Activated naive CD8-positive, alpha-beta T cell treated with anti-CD3 and anti-CD28 coated beads, Interleukin-2, amount 10 ng/mL, durations not matched to agents 7 days and 5 days (primary cell): ENCODE measurements around the gene CD274. TPM values are rescaled to one million over a fixed set of nuclear protein-coding genes. Genes with fewer than 3 reads are reported as not detected.
"Not testable (repeated sequence)": the region's sequence is repeated elsewhere in the genome, so short reads cannot be mapped to it uniquely, and the experiment has no call there.

Source experiments
- ATAC-seq: fragments of 150-1000 bp; cut with Tn5 transposase; one replicate; pipeline ENCODE4 v1.10.0; 2021; ENCODE audit warnings: low read depth, moderate library complexity
- POLR2A ChIA-PET: fragments of 350-600 bp; sonication (Branson Sonifier 250); formaldehyde crosslinking; loops from one replicate; lab custom pipeline; 2021; ENCODE audit warnings: antibody characterized with exemption; lab: Charles Lee
- DNase-seq: peaks from one replicate; pipeline ENCODE4 v3.0.0; 2021
- H3K27ac Mint-ChIP-seq: one replicate; pipeline ENCODE4 v1.8.0; 2022; ENCODE audit warnings: mild to moderate bottlenecking, mixed read lengths
- H3K27me3 Mint-ChIP-seq: one replicate; pipeline ENCODE4 v1.8.0; 2022; ENCODE audit warnings: mild to moderate bottlenecking, moderate library complexity, mixed read lengths
- H3K36me3 Mint-ChIP-seq: one replicate; pipeline ENCODE4 v1.8.0; 2021; ENCODE audit warnings: mild to moderate bottlenecking, mixed read lengths
- H3K4me1 Mint-ChIP-seq: one replicate; pipeline ENCODE4 v1.8.0; 2021; ENCODE audit warnings: mixed read lengths
- H3K4me3 Mint-ChIP-seq: one replicate; pipeline ENCODE4 v1.8.0; 2022; ENCODE audit warnings: mild to moderate bottlenecking, moderate library complexity, mixed read lengths
- H3K9me3 Mint-ChIP-seq: one replicate; pipeline ENCODE4 v1.8.0; 2021; ENCODE audit warnings: mixed read lengths
- total RNA-seq, 2 experiments: library from RNA; stranded (reverse); gene quantifications; one replicate each; pipeline ENCODE4 v1.2.3, GENCODE V29; 2021

Gene CD274
- total RNA-seq, 2 experiments from 2014 or later, result 6.8 to 9.8 TPM

- ATAC-seq (no peak), DNase-seq (no peak)
- H3K27ac Mint-ChIP-seq, result no peak overlapping the region
- POLR2A ChIA-PET, result interaction anchor here (1.0 to 2.2 kb wide), 3 partner anchors 10 to 168 kb away, joined by 3 to 6 read pairs (median 4); partner anchors contain the start of genes CD274 and RIC1
- H3K4me3 Mint-ChIP-seq, result no peak overlapping the region
- H3K9me3 Mint-ChIP-seq, result no peaks in the 10 kb centered on the region
- peaks cover 20% of the 10 kb centered on the region for H3K4me1 Mint-ChIP-seq
- H3K36me3 Mint-ChIP-seq, result peaks cover 49% of the 10 kb centered on the region
- H3K27me3 Mint-ChIP-seq, result no peaks in the 10 kb centered on the region
Observed at GRCh38 chr9:5460157-5460556, 9.8 kb downstream of the CD274 start.

- DNase-seq, H3K9me3 Mint-ChIP-seq, H3K4me3 Mint-ChIP-seq, ATAC-seq, POLR2A ChIA-PET, H3K27ac Mint-ChIP-seq, H3K4me1 Mint-ChIP-seq, H3K27me3 Mint-ChIP-seq: not testable (repeated sequence)
- peaks cover 35% of the 10 kb centered on the region for H3K36me3 Mint-ChIP-seq
Observed at GRCh38 chr9:5464831-5465330, 14.5 kb downstream of the CD274 start.

GRCh38 chr9:5466005-5466404 is 15.7 kb downstream of the CD274 start:
- no peak overlapping the region for H3K27ac Mint-ChIP-seq
- DNase-seq, result no peak
- no peak overlapping the region for H3K4me3 Mint-ChIP-seq
- no peaks in the 10 kb centered on the region for H3K27me3 Mint-ChIP-seq
- no peaks in the 10 kb centered on the region for H3K9me3 Mint-ChIP-seq
- POLR2A ChIA-PET, result no interaction called here
- H3K4me1 Mint-ChIP-seq, result no peaks in the 10 kb centered on the region
- no peak for ATAC-seq
- H3K36me3 Mint-ChIP-seq, result peaks cover 36% of the 10 kb centered on the region

GRCh38 chr9:5466766-5467165 is 16.4 kb downstream of the CD274 start:
- no peak for DNase-seq
- Mint-ChIP-seq H3K9me3 (no peaks in the 10 kb centered on the region), H3K36me3 (peaks cover 36% of the 10 kb centered on the region), H3K27me3 (no peaks in the 10 kb centered on the region), H3K4me3 (no peak overlapping the region), H3K27ac (no peak overlapping the region), H3K4me1 (no peaks in the 10 kb centered on the region)
- no peak for ATAC-seq
- POLR2A ChIA-PET, result no interaction called here

GRCh38 chr9:5468850-5469249 is 18.5 kb downstream of the CD274 start:
- no peaks in the 10 kb centered on the region for H3K9me3 Mint-ChIP-seq
- no peak for ATAC-seq
- H3K36me3 Mint-ChIP-seq, result peaks cover 23% of the 10 kb centered on the region
- no peak overlapping the region for H3K27ac Mint-ChIP-seq
- POLR2A ChIA-PET, result interaction anchor here (0.6 kb wide), 1 partner anchor 880 kb away, joined by 4 read pairs; no protein-coding TSS in a partner anchor
- H3K4me3 Mint-ChIP-seq, result no peak overlapping the region
- no peak for DNase-seq
- no peaks in the 10 kb centered on the region for H3K27me3 Mint-ChIP-seq
- no peaks in the 10 kb centered on the region for H3K4me1 Mint-ChIP-seq

DNA sequence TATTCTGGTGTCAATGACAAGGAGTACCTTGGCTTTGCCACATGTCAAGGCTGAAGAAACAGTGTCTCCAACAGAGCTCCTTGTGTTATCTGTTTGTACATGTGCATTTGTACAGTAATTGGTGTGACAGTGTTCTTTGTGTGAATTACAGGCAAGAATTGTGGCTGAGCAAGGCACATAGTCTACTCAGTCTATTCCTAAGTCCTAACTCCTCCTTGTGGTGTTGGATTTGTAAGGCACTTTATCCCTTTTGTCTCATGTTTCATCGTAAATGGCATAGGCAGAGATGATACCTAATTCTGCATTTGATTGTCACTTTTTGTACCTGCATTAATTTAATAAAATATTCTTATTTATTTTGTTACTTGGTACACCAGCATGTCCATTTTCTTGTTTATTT is 19.8 kb downstream of the CD274 start:
- POLR2A ChIA-PET, result no interaction called here
- Mint-ChIP-seq H3K4me3 (no peak overlapping the region), H3K36me3 (peaks cover 19% of the 10 kb centered on the region), H3K9me3 (no peaks in the 10 kb centered on the region), H3K27ac (no peak overlapping the region), H3K4me1 (no peaks in the 10 kb centered on the region), H3K27me3 (no peaks in the 10 kb centered on the region)
- no peak for DNase-seq
- ATAC-seq, result no peak

DNA sequence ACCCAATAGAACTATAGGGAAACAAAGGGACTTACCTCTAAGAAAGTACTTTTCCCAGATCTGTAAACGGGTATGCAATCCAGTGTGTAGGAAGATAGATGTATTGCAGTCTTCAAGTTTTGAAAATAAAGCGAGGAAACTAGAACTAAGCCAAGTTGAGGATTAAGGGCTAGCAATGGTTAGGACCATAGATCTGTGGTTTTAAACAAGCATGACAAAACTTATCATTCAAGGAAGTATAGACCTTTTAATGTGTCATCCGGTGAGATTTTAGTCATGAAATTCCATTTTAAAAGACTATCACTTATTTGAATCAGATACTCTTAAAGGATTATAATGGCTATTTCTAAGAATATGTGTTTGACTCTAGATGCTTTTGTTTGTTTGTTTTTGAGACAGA is 20.5 kb downstream of the CD274 start:
- POLR2A ChIA-PET, result no interaction called here
- no peak for ATAC-seq

DNA sequence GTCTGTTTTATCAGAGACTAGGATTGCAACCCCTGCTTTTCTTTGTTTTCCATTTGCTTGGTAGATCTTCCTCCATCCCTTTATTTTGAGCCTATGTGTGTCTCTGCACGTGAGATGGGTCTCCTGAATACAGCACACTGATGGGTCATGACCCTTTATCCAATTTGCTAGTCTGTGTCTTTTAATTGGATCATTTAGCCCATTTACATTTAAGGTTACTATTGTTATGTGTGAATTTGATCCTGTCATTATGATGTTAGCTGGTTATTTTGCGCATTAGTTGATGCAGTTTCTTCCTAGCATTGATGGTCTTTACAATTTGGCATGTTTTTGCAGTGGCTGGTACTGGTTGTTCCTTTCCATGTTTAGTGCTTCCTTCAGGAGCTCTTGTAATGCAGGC is 25.3 kb downstream of the CD274 start:
- H3K4me3 Mint-ChIP-seq, H3K27ac Mint-ChIP-seq, DNase-seq, H3K4me1 Mint-ChIP-seq, ATAC-seq, POLR2A ChIA-PET, H3K27me3 Mint-ChIP-seq: not testable (repeated sequence)
- Mint-ChIP-seq H3K36me3 (peaks cover 16% of the 10 kb centered on the region), H3K9me3 (peaks cover 11% of the 10 kb centered on the region)

More for the DNA sequence above, 20.5 kb downstream of the CD274 start:
- no peaks in the 10 kb centered on the region for H3K4me1 Mint-ChIP-seq
- no peak overlapping the region for H3K4me3 Mint-ChIP-seq
- H3K27me3 Mint-ChIP-seq, result no peaks in the 10 kb centered on the region
- no peaks in the 10 kb centered on the region for H3K9me3 Mint-ChIP-seq
- no peak for DNase-seq
- peaks cover 17% of the 10 kb centered on the region for H3K36me3 Mint-ChIP-seq
- no peak overlapping the region for H3K27ac Mint-ChIP-seq

- H3K4me3 Mint-ChIP-seq, result no peak overlapping the region
- H3K27me3 Mint-ChIP-seq, result no peaks in the 10 kb centered on the region
- ATAC-seq, result no peak
- H3K36me3 Mint-ChIP-seq, result peaks cover 13% of the 10 kb centered on the region
- peaks cover 13% of the 10 kb centered on the region for H3K9me3 Mint-ChIP-seq
- H3K27ac Mint-ChIP-seq, result no peak overlapping the region
- DNase-seq, result no peak
- H3K4me1 Mint-ChIP-seq, result no peaks in the 10 kb centered on the region
- POLR2A ChIA-PET, result no interaction called here
Observed at GRCh38 chr9:5478206-5478605, 27.9 kb downstream of the CD274 start.

DNA sequence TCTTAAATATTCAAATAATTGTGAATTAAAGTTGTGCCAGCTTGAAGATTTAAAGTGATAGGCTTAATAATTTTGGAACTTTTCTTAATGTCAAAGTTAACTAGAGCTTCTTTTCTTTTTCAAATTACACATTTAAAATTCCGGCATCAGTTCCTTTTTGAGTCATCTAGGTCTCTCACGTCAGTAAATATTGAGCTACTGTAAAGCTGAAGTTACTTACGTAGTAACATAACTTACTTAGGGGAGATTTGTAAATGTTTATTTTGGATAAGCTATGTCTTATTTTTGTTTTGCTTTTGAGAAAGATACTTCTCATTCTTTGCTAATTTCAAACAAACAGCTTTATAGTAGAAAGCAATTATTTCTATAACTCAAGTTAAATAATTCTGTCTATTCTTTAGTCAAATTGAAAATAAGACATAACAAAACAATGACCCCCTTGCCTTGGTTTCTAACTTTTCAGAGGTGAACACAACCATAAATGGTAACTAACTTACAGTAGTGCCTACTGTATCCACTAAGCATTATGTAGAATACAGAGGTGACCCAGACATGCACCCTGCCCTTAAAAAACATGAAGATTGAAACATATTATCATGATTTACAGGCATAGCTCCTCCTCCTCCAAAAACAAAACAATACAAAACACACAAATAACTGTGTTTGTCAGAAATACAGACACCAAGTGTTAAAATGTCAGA is 29.8 kb downstream of the CD274 start:
- POLR2A ChIA-PET, result no interaction called here
- Mint-ChIP-seq H3K27ac (no peak overlapping the region), H3K9me3 (peaks cover 13% of the 10 kb centered on the region), H3K27me3 (no peaks in the 10 kb centered on the region), H3K4me1 (no peaks in the 10 kb centered on the region), H3K36me3 (peaks cover 13% of the 10 kb centered on the region), H3K4me3 (no peak overlapping the region)
- DNase-seq (no peak), ATAC-seq (no peak)

- Mint-ChIP-seq H3K4me1 (no peaks in the 10 kb centered on the region), H3K36me3 (peaks cover 10% of the 10 kb centered on the region), H3K9me3 (peaks cover 13% of the 10 kb centered on the region), H3K27ac (no peak overlapping the region), H3K4me3 (no peak overlapping the region), H3K27me3 (no peaks in the 10 kb centered on the region)
- ATAC-seq (no peak), DNase-seq (no peak)
- POLR2A ChIA-PET, result no interaction called here
Observed at GRCh38 chr9:5480919-5481318, 30.6 kb downstream of the CD274 start.

GRCh38 chr9:5481322-5482040 is 31.1 kb downstream of the CD274 start:
- no peak overlapping the region for H3K4me3 Mint-ChIP-seq
- peaks cover 8% of the 10 kb centered on the region for H3K9me3 Mint-ChIP-seq
- no peaks in the 10 kb centered on the region for H3K4me1 Mint-ChIP-seq
- no peak overlapping the region for H3K27ac Mint-ChIP-seq
- H3K36me3 Mint-ChIP-seq, result peaks cover 5% of the 10 kb centered on the region
- POLR2A ChIA-PET, result no interaction called here
- DNase-seq (no peak), ATAC-seq (no peak)
- no peaks in the 10 kb centered on the region for H3K27me3 Mint-ChIP-seq

- Mint-ChIP-seq H3K36me3 (peaks cover 4% of the 10 kb centered on the region), H3K27me3 (peaks cover 2% of the 10 kb centered on the region), H3K9me3 (peaks cover 9% of the 10 kb centered on the region), H3K4me3 (no peak overlapping the region), H3K4me1 (no peaks in the 10 kb centered on the region), H3K27ac (no peak overlapping the region)
- DNase-seq (no peak), ATAC-seq (no peak)
- POLR2A ChIA-PET, result no interaction called here
Observed at GRCh38 chr9:5482194-5482593, 31.9 kb downstream of the CD274 start.

DNA sequence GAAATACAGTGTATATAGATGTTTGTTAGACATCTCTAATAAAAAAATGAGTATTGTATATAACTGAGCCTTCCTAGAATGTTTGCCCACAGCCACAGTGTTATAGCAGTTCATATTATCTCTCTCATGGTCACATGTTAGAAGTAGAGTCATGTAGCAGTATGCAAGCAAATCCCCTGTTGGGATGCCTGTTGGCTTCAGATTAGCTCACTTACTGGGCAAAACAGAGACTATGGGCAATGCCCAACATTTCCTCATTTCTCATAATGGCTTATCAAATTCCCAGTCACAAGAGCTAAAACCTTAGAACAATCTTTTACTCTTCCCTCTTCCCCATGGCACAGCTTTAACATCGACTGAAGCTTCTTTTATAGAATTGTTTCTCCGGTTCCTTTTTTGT is 33.0 kb downstream of the CD274 start:
- peaks cover 9% of the 10 kb centered on the region for H3K9me3 Mint-ChIP-seq
- no peaks in the 10 kb centered on the region for H3K4me1 Mint-ChIP-seq
- DNase-seq, result no peak
- ATAC-seq, result no peak
- H3K36me3 Mint-ChIP-seq, result peaks cover 4% of the 10 kb centered on the region
- POLR2A ChIA-PET, result no interaction called here
- H3K27me3 Mint-ChIP-seq, result peaks cover 2% of the 10 kb centered on the region
- H3K4me3 Mint-ChIP-seq, result no peak overlapping the region
- H3K27ac Mint-ChIP-seq, result no peak overlapping the region
